HFFc6 (cell line): Measurements from ENCODE around the gene CLEC10A. TPM values are rescaled to one million over a fixed set of nuclear protein-coding genes. Genes with fewer than 3 reads are reported as not detected.

ENCODE experiments used
- DNase-seq: peaks from one replicate; pipeline ENCODE4 v3.0.0-alpha.2; 2018
- H3K27ac Mint-ChIP-seq: 2 replicates; pipeline ENCODE4 v1.8.0; 2020; ENCODE audit warnings: mild to moderate bottlenecking, mixed read lengths
- H3K27me3 Mint-ChIP-seq: 2 replicates; pipeline ENCODE4 v1.8.0; 2021; ENCODE audit warnings: mild to moderate bottlenecking, moderate library complexity, mixed read lengths; ENCODE audit not compliant: insufficient read depth
- H3K36me3 Mint-ChIP-seq: 2 replicates; pipeline ENCODE4 v1.8.0; 2021; ENCODE audit warnings: low read depth, mixed read lengths
- H3K4me1 Mint-ChIP-seq: 2 replicates; pipeline ENCODE4 v1.8.0; 2020; ENCODE audit warnings: low read depth, mixed read lengths
- H3K4me3 Mint-ChIP-seq: 2 replicates; pipeline ENCODE4 v1.8.0; 2020; ENCODE audit warnings: mild to moderate bottlenecking, moderate library complexity, mixed read lengths
- H3K9me3 Mint-ChIP-seq: 2 replicates; pipeline ENCODE4 v1.8.0; 2020; ENCODE audit warnings: mild to moderate bottlenecking, mixed read lengths
- CTCF ChIP-seq: fragments of 200-600 bp; sonication (generic); IDR thresholded peaks from 2 replicates; pipeline ENCODE4 v1.5.0; 2021; ENCODE audit warnings: antibody characterized with exemption, mild to moderate bottlenecking
- total RNA-seq, 6 experiments: library from RNA; stranded (reverse); fragmentation: NEBNext Ultra II Directional; extraction: Animal tissue kit (Norgen Biotek cat#: 25700); gene quantifications; 2 replicates in 1 of 6; 3 replicates in 5 of 6; pipeline ENCODE4 v1.2.3, GENCODE V29; 2021

The CLEC10A gene
- total RNA-seq, 6 experiments from 2014 or later, result not detected

- Mint-ChIP-seq H3K27me3 (peaks cover 20% of the 10 kb centered on the region), H3K9me3 (no peaks in the 10 kb centered on the region), H3K36me3 (no peaks in the 10 kb centered on the region), H3K4me3 (no peak overlapping the region), H3K27ac (no peak overlapping the region), H3K4me1 (0 out of 2 replicates have a peak, but pooled peaks cover 5% of the 10 kb centered on the region)
- no peak for DNase-seq
- TF ChIP-seq CTCF, result no peak
Observed at GRCh38 chr17:7025245-7025644, 54.8 kb downstream of the CLEC10A start.

Other genes starting within 250 kb of the CLEC10A start
- gene TEKT1, start 248.5 kb downstream of the CLEC10A start, total RNA-seq, result not detected
- gene ALOX12, start 84.2 kb downstream of the CLEC10A start, total RNA-seq, result not detected
- gene RNASEK, start 67.6 kb downstream of the CLEC10A start, total RNA-seq, result 100 to 1,000 TPM; 286 to 382 (median 343) TPM
- gene BCL6B, start 57.2 kb downstream of the CLEC10A start, total RNA-seq, result not detected
- gene SLC16A13, start 44.2 kb downstream of the CLEC10A start, total RNA-seq, result 1 to 10 TPM; 1.6 to 3.4 (median 1.9) TPM
- not detected for gene SLC16A11, start 36.2 kb downstream of the CLEC10A start, total RNA-seq
- gene ASGR2, start 34.6 kb upstream of the CLEC10A start, total RNA-seq, result not detected
- 1 to 10 TPM in 2 of 6 experiments, under 1 TPM in 4; 0.71 to 1.4 (median 0.83) TPM for gene ASGR1, start 99.1 kb upstream of the CLEC10A start, total RNA-seq
- 10 to 100 TPM; 27.8 to 34.3 (median 28.1) TPM for gene DLG4, start 139.6 kb upstream of the CLEC10A start, total RNA-seq
- 100 to 1,000 TPM; 378 to 463 (median 405) TPM for gene ACADVL, start 139.7 kb upstream of the CLEC10A start, total RNA-seq
- 10 to 100 TPM; 24.9 to 29.1 (median 27.0) TPM for gene DVL2, start 154.3 kb upstream of the CLEC10A start, total RNA-seq
- gene PHF23, start 159.2 kb upstream of the CLEC10A start, total RNA-seq, result 10 to 100 TPM; 57.0 to 75.0 (median 68.2) TPM
- 100 to 1,000 TPM; 399 to 470 (median 426) TPM for gene GABARAP, start 162.2 kb upstream of the CLEC10A start, total RNA-seq
- 100 to 1,000 TPM; 127 to 168 (median 146) TPM for gene CTDNEP1, start 171.5 kb upstream of the CLEC10A start, total RNA-seq
- 10 to 100 TPM; 28.7 to 36.1 (median 34.0) TPM for gene ELP5, start 172.0 kb upstream of the CLEC10A start, total RNA-seq
- gene CLDN7, start 182.2 kb upstream of the CLEC10A start, total RNA-seq, result 1 to 10 TPM in 4 of 6 experiments, under 1 TPM in 2; 0.43 to 3.0 (median 1.7) TPM
- under 1 TPM in 5 of 6 experiments, not detected in 1; 0.07 to 0.09 (median 0.09) TPM for gene SLC2A4, start 201.5 kb upstream of the CLEC10A start, total RNA-seq
- gene YBX2, start 214.4 kb upstream of the CLEC10A start, total RNA-seq, result not detected
- 1,000 to 10,000 TPM; 1,011 to 1,116 (median 1,072) TPM for gene EIF5A, start 227.4 kb upstream of the CLEC10A start, total RNA-seq
- 10 to 100 TPM; 34.7 to 45.2 (median 40.7) TPM for gene GPS2, start 235.1 kb upstream of the CLEC10A start, total RNA-seq
- 10 to 100 TPM; 18.7 to 24.6 (median 20.4) TPM for gene NEURL4, start 249.1 kb upstream of the CLEC10A start, total RNA-seq